ENCODE results near the gene DNAJC18. TPM values are rescaled to one million over a fixed set of nuclear protein-coding genes. Genes with fewer than 3 reads are reported as not detected.

The DNAJC18 gene
- total RNA-seq, 2 donors from 2014 or later, result 5.9 to 8.5 TPM

DNA sequence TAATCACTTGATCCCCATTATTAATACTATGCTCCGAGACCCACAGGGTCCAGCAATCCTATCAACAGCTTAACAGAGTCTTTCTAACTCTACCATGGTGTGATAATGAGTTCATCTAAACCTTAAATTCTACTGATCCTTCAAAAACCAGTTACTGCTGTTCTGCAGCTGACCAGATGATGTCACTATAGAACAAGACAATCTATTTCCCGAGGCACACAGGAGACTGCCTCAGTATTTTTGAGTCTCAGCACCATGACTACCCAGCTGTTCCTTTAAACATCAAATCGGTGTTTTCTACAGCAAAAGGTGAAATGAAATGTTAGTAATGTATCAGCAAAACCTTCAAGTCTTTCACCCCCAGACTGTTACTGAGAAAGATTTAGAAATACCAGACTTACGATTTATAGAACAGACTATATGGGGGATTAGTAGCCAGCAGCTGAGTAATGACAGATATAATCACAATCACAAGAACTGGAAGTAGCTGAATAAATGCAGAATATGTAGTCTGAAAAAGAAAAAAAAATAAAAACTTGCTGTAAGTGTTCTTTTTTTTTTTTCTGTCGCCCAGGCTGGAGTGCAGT is 16.9 kb downstream of the DNAJC18 start:
- Histone ChIP-seq H3K36me3 (peaks cover 42% of the 10 kb centered on the region), H3K27me3 (no peaks in the 10 kb centered on the region), H3K9me3 (no peaks in the 10 kb centered on the region), H3K4me1 (peaks cover 0 to 28% of the 10 kb centered on the region in 2 donors), H3K27ac (no peak overlapping the region), H3K4me3 (no peak overlapping the region)
- no peak for DNase-seq (ENCODE audit: low spot score)
- TF ChIP-seq, protein P1, sequence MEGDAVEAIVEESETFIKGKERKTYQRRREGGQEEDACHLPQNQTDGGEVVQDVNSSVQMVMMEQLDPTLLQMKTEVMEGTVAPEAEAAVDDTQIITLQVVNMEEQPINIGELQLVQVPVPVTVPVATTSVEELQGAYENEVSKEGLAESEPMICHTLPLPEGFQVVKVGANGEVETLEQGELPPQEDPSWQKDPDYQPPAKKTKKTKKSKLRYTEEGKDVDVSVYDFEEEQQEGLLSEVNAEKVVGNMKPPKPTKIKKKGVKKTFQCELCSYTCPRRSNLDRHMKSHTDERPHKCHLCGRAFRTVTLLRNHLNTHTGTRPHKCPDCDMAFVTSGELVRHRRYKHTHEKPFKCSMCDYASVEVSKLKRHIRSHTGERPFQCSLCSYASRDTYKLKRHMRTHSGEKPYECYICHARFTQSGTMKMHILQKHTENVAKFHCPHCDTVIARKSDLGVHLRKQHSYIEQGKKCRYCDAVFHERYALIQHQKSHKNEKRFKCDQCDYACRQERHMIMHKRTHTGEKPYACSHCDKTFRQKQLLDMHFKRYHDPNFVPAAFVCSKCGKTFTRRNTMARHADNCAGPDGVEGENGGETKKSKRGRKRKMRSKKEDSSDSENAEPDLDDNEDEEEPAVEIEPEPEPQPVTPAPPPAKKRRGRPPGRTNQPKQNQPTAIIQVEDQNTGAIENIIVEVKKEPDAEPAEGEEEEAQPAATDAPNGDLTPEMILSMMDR (IDR thresholded peaks at IDR 0.05), result peak; percentile 47 to 87

DNA sequence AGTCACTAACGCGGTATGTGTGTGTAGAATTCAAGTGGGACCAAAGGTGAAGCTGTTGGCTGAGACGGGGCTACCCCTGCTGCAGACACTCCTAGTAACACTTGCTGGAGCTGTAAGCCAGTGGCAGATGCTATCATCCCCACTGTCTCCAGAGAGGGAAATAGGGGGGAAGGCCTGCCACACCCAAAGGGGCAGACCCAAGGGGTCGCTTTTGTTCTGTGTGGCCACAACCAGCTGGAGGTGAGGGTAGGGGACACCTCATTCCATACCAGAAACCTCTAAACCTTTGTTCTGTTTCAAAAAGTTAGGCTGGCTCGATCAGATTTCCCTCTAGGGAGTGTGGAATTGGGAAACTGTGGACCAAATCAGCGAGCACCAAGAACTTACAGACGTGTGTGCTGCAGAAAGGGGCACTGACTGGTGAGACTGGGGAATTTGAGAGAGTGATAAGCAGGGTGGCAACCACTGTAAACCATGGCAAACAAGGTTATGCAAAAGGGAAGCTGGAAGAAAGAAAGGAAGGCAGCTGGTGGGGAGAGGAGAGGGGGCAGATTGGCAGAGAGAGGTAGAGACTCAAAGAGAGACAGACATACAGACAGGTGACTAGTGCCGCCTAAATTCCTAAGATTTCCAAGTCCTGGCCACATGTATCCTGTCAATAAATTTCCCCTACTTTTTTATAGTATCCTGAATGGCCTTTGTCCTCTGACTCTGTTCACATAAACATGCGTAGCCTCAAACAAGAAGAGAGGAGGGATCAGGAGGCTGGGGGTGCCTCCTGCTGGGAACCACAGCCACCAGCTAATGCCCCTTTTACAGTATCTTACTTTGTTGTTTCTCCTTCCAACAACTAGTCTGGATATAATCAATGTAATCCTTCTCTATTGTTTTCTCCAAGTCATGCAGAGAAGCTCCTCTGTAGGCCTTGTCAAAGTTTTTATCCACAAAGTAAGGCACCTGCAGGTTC is 19.8 kb downstream of the DNAJC18 start:
- DNase-seq (ENCODE audit: low spot score), result no peak
- TF ChIP-seq, protein P1 (IDR thresholded peaks at IDR 0.05), result peak in 1 of 2 donors; percentile 23
- Histone ChIP-seq H3K4me3 (no peak overlapping the region), H3K9me3 (no peaks in the 10 kb centered on the region), H3K27ac (peak overlapping the region; percentile 77 to 94), H3K27me3 (no peaks in the 10 kb centered on the region), H3K36me3 (peaks cover 26% of the 10 kb centered on the region), H3K4me1 (peaks cover 0 to 57% of the 10 kb centered on the region in 2 donors)

DNA sequence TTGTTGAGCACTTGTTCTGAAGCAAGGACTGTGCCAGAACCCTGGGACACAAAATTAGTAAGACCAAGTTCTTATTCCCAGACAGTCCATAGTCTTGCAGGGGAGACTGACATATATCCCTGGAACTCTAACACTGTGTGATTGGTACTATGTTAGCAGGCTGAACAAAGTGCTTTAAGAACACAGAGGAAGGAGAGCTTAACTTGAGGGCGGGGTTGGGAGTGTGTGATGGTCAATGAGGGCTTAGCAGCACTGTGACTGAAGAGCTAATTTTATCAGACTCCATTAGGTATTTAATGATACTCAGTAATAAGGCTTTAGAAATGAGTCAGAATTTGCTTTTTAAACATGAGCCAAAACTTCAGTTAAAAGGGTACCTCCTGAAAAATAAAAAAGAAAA is 20.5 kb downstream of the DNAJC18 start:
- H3K27ac ChIP-seq, result peak overlapping the region; percentile 77 to 94
- no peak for DNase-seq (ENCODE audit: low spot score)
- TF ChIP-seq, protein P1 (IDR thresholded peaks at IDR 0.05), result no peak
- H3K9me3 ChIP-seq, result no peaks in the 10 kb centered on the region
- H3K4me1 ChIP-seq, result peaks cover 0 to 64% of the 10 kb centered on the region in 2 donors
- no peak overlapping the region for H3K4me3 ChIP-seq
- H3K36me3 ChIP-seq, result peaks cover 21% of the 10 kb centered on the region
- H3K27me3 ChIP-seq, result no peaks in the 10 kb centered on the region

DNA sequence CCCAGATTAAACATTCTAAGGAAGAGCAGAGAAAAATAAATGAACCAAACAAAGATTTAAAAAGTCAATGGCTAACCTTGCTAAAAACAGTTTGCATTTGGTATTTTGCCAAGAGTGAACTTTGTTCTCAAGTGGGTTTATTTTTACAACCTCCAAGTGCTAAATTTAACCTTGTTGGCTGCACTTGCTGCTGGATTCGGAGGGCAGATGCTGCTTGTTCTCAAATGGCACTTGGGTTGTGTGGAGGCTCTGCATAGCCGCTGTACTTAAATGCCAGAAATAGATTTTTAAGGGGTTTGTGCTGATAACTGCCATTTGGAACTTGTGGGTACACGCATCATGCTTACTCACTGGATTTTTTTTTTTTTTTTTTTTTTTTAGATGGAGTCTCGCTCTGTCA is 22.1 kb downstream of the DNAJC18 start:
- H3K36me3 ChIP-seq, result peaks cover 11% of the 10 kb centered on the region
- no peak for DNase-seq (ENCODE audit: low spot score)
- H3K9me3 ChIP-seq, result no peaks in the 10 kb centered on the region
- TF ChIP-seq, protein P1 (IDR thresholded peaks at IDR 0.05), result no peak
- no peaks in the 10 kb centered on the region for H3K27me3 ChIP-seq
- peak overlapping the region; percentile 78 to 94 for H3K27ac ChIP-seq
- H3K4me3 ChIP-seq, result no peak overlapping the region
- H3K4me1 ChIP-seq, result peaks cover 0 to 68% of the 10 kb centered on the region in 2 donors

DNA sequence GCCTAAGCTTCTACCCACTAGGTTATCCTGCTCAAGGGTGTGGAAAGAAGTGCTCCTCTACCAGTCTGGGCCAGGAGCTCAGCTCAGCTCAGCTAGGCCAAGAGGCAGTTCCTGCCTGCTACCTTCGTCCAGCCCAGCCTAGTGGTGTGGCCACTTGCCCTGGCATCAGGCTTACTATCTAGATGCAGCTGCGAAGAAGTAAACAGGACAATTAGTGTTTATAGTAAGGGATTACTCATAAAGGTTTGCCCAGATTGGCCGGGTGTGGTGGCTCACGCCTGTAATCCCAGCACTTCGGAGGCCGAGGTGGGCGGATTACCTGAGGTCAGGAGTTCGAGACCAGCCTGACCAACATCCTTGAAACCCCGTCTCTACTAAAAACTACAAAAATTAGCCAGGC is 22.7 kb downstream of the DNAJC18 start:
- no peak overlapping the region for H3K4me3 ChIP-seq
- H3K36me3 ChIP-seq, result peaks cover 11% of the 10 kb centered on the region
- H3K27me3 ChIP-seq, result no peaks in the 10 kb centered on the region
- no peaks in the 10 kb centered on the region for H3K9me3 ChIP-seq
- H3K27ac ChIP-seq, result peak overlapping the region; percentile 78 to 94
- peaks cover 0 to 68% of the 10 kb centered on the region in 2 donors for H3K4me1 ChIP-seq
- TF ChIP-seq, protein P1 (IDR thresholded peaks at IDR 0.05), result no peak
- no peak for DNase-seq (ENCODE audit: low spot score)

All from right atrium auricular region (tissue), 2 donors.